ENCODE measurements around the gene CD302.

The CD302 gene

DNA sequence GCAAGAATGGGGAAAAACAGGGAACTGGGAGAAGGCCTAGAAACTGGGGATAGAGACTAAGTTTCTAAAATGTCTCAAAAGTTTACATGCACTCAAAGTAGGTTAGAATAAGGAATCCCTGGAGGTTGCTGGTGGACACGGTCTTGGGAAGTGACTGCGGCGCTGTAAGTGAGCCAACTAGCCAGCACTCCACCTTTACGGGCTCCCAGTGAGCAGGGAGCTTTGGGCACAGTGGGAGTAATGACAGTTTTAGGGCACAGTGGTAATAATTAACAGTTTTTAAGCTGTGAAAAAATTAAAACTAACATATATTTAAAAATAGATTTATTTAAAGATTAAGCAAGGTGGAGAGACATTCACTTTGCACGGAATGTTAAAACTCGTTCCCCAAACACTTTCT is 20.9 kb upstream of the CD302 start:
- Histone ChIP-seq H4K20me1 (no peaks in the 10 kb centered on the region), H3K9me3 (replicated peaks in 1 of 11) (peaks cover 0 to 12% (median 0%) of the 10 kb centered on the region in 11 experiments; a peak in 3 of 22 replicates), H3K4me1 (peaks cover 0 to 13% (median 4%) of the 10 kb centered on the region in 10 experiments; a peak in 9 of 20 replicates), H3K4me2 (no peak overlapping the region), H3K9ac (no peak overlapping the region), H3K4me3 (no peak overlapping the region), H3K27ac (no peak overlapping the region), H3K36me3 (peaks cover 2 to 47% (median 33%) of the 10 kb centered on the region in 11 experiments; a peak in 20 of 22 replicates), H3K27me3 (no peaks in the 10 kb centered on the region)
- TF ChIP-seq Cebpa-rat (IDR thresholded peaks at IDR 0.05), result no peak

DNA sequence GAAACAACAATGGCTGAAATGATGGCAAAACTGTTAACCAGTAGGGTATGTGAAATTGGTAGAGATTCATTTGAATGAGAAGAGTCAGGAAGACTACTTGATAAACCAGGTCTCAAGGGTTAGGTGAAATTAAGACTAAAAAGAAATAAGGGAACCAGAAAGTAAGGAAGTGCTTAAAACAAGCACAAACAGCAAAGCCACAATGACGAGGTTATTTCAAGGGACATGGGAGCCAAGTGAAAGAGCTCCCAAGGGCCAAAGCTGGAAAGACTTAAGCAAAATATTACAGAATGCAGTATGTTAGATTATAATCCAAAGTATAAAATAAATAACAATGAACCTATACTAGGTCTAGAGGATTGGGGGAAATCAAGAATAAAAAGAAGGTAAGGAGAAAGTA is 19.3 kb upstream of the CD302 start:
- peak overlapping the region in 5 of 11 experiments; percentile 10 to 55 (median 38); a peak in 10 of 22 replicates for H3K4me2 ChIP-seq
- no peak overlapping the region for H3K9ac ChIP-seq
- no peak for TF ChIP-seq Cebpa-rat (IDR thresholded peaks at IDR 0.05)
- peaks cover 0 to 8% (median 0%) of the 10 kb centered on the region in 11 experiments; a peak in 3 of 22 replicates for H3K9me3 ChIP-seq (replicated peaks in 1 of 11)
- no peaks in the 10 kb centered on the region for H3K27me3 ChIP-seq
- peak overlapping the region in 2 of 11 experiments; percentile 34 to 46; a peak in 4 of 22 replicates for H3K27ac ChIP-seq
- peaks cover 0 to 13% (median 4%) of the 10 kb centered on the region in 10 experiments; a peak in 9 of 20 replicates for H3K4me1 ChIP-seq
- no peaks in the 10 kb centered on the region for H4K20me1 ChIP-seq
- peaks cover 4 to 51% (median 33%) of the 10 kb centered on the region in 11 experiments; a peak in 20 of 22 replicates for H3K36me3 ChIP-seq
- no peak overlapping the region for H3K4me3 ChIP-seq

DNA sequence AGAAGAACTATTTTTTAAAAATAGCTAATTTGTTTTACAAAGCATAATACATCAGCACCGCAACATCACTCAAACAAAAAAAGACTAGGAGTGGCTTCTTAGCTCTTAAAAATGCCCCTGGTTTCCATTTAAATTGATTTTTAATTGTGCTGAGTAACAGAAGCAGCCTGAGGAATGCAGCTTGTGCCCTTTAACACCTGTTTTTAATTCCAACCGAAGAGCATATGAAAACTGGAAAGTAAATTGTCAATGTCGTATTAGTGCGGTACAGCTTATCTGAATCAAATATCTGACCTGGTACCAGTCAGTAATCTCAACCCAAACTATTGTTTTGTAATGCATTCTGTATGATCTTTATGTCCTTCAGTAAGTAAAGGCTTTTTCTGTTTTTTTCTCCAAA is 13.2 kb upstream of the CD302 start:
- H3K4me1 ChIP-seq, result no peaks in the 10 kb centered on the region
- no peak overlapping the region for H3K27ac ChIP-seq
- H3K36me3 ChIP-seq, result peaks cover 4 to 36% (median 26%) of the 10 kb centered on the region in 11 experiments; a peak in 18 of 22 replicates
- no peak overlapping the region for H3K9ac ChIP-seq
- H3K27me3 ChIP-seq, result no peaks in the 10 kb centered on the region
- H4K20me1 ChIP-seq, result no peaks in the 10 kb centered on the region
- no peak for TF ChIP-seq Cebpa-rat (IDR thresholded peaks at IDR 0.05)
- peaks cover 0 to 7% (median 0%) of the 10 kb centered on the region in 11 experiments; a peak in 1 of 22 replicates for H3K9me3 ChIP-seq (replicated peaks in 1 of 11)
- no peak overlapping the region for H3K4me2 ChIP-seq
- no peak overlapping the region for H3K4me3 ChIP-seq

DNA sequence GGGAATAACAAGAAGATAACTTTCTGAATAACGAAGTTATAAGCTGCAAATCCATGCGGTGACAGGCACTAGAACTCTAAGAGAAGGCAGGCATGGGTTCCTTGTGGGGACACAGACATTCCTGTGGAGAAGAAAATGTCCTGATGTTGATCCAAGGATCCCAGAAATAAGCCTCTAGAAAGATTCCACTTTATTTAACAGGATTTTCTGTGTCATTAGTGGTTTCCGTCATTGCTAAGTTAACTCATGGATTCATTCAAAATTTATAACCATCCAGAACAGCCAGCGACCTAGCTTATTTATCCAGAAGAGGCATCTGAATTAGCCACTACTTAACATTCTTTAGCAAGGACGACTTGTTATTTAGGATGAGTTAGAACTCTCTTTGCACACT is 10.0 kb upstream of the CD302 start:
- H3K36me3 ChIP-seq, result peaks cover 0 to 19% (median 7%) of the 10 kb centered on the region in 11 experiments; a peak in 10 of 22 replicates

DNA sequence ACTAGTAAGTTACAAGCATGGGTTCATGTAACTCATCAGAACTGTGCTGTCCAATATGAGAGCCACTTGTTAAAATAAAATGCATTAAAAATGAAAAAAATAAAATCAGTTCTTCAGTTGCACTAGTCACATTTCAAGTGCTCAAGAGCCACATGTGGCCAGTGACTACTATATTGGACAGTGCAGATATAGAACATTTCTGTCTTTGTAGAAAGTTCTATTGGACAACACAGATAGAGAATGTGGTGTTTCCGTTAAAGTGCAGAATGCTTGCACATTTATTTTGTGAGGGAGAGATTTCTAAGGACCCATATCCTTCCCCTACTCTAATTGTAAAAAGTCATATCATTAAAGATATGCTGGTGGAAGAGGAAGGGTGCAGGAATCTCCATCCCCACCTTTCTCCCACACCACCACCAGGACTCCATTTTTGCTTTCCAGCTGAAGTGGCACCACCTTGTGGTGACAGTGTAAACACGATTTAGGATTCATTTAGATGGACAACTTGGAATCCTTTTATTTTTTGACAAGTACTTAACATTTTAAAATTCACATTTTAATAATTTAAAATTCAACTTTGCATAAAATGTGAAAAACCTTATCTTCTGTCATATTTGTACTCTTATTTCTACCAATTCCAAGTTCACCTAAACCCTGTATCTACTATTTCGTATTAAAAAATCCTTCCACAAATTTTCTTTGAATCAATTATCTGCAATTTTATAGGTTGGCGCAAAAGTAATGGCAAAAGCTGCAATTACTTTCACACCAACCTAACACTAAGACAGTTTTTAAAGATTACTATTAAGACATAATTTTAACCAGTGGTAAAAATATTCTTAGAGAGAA is 9.4 kb upstream of the CD302 start:
- Histone ChIP-seq H3K36me3 (peaks cover 0 to 14% (median 6%) of the 10 kb centered on the region in 11 experiments; a peak in 9 of 22 replicates), H3K9ac (no peak overlapping the region)
- TF ChIP-seq Cebpa-rat (IDR thresholded peaks at IDR 0.05), result no peak

More for the DNA sequence above, 10.0 kb upstream of the CD302 start:
- Histone ChIP-seq H3K4me1 (peaks cover 0 to under 1% (median 0%) of the 10 kb centered on the region in 10 experiments; a peak in 2 of 20 replicates), H3K9me3 (replicated peaks in 1 of 11) (no peaks in the 10 kb centered on the region), H3K27me3 (no peaks in the 10 kb centered on the region), H4K20me1 (no peaks in the 10 kb centered on the region), H3K4me3 (no peak overlapping the region), H3K27ac (no peak overlapping the region), H3K9ac (no peak overlapping the region), H3K4me2 (no peak overlapping the region)
- no peak for TF ChIP-seq Cebpa-rat (IDR thresholded peaks at IDR 0.05)

DNA sequence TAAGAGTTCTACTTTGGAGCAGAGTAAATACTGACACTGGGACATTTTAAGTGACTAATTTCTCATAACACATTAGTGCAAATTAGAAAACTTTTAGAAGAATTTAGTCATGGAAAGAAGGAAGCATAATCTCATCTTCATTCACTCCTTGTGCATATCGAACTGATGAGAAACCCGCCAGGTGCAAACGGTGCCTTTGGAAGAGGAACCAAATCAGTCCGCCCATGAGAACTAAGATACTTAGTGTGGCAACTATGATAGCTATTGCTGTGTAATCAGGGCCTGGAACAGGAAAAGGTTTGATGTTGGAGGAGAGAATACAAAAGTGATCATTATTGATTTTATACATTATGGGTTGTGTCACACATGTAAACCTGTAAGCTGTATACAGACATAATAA is 6.9 kb upstream of the CD302 start:
- peaks cover 8 to 23% (median 15%) of the 10 kb centered on the region in 10 experiments for H3K4me1 ChIP-seq
- no peak for TF ChIP-seq Cebpa-rat (IDR thresholded peaks at IDR 0.05)
- H3K27ac ChIP-seq, result no peak overlapping the region
- no peak overlapping the region for H3K4me3 ChIP-seq
- H3K27me3 ChIP-seq, result peaks cover under 1 to 14% (median 6%) of the 10 kb centered on the region in 11 experiments; a peak in 20 of 22 replicates
- H4K20me1 ChIP-seq, result no peaks in the 10 kb centered on the region
- peaks cover 0 to 12% (median 6%) of the 10 kb centered on the region in 11 experiments; a peak in 8 of 22 replicates for H3K36me3 ChIP-seq
- no peak overlapping the region for H3K9ac ChIP-seq
- no peak overlapping the region for H3K4me2 ChIP-seq
- H3K9me3 ChIP-seq (replicated peaks in 1 of 11), result no peaks in the 10 kb centered on the region

More for the DNA sequence above, 9.4 kb upstream of the CD302 start:
- H4K20me1 ChIP-seq, result no peaks in the 10 kb centered on the region
- H3K27ac ChIP-seq, result no peak overlapping the region
- no peak overlapping the region for H3K4me2 ChIP-seq
- H3K4me3 ChIP-seq, result no peak overlapping the region
- H3K27me3 ChIP-seq, result no peaks in the 10 kb centered on the region
- peaks cover 0 to 7% (median 5%) of the 10 kb centered on the region in 10 experiments; a peak in 15 of 20 replicates for H3K4me1 ChIP-seq
- no peaks in the 10 kb centered on the region for H3K9me3 ChIP-seq (replicated peaks in 1 of 11)

DNA sequence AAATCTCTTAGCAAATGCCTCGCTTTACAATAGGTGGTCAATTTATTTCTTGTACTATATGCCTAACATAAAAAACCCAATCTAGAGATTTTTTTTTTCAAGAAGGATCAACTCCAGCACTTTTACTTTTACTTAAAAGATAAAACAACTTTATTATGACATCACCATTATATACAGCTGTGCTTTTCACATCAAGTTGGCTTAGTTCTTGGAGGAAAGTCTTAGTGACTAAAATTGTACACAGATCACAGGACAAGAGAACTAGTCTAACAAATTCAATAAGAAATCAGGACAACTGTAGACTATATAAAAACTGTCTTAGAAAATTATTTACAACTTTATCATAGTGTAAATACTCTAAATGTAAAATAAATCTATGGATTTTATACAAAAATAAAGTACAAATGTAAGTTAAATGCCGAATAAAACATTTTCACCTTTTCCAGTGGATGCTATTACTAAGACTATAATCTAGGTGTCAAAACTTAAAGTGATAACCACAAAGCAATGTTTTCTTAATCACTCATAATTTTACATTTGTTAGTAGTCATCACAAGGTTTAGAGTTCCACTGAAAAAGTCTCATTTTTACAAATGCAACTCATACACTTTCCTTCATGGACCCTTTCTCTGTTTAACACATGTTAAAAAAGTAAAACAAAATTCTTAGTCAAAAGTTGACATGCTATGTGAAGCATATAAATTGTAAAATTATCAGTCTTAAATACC is 5.4 kb upstream of the CD302 start:
- TF ChIP-seq Cebpa-rat (IDR thresholded peaks at IDR 0.05), result no peak
- no peak overlapping the region for H3K27ac ChIP-seq
- peaks cover 8 to 11% (median 10%) of the 10 kb centered on the region in 11 experiments; a peak in 20 of 22 replicates for H3K9me3 ChIP-seq (replicated peaks in 1 of 11)
- H3K4me2 ChIP-seq, result peak overlapping the region in 1 of 11 experiments; percentile 39; a peak in 1 of 22 replicates
- peaks cover 8 to 23% (median 15%) of the 10 kb centered on the region in 10 experiments for H3K4me1 ChIP-seq
- no peak overlapping the region for H3K4me3 ChIP-seq
- peaks cover 0 to 18% (median 9%) of the 10 kb centered on the region in 11 experiments; a peak in 11 of 22 replicates for H3K36me3 ChIP-seq
- peaks cover 16 to 30% (median 21%) of the 10 kb centered on the region in 11 experiments for H3K27me3 ChIP-seq
- 0 out of 22 replicates have a peak, but pooled peaks cover 0 to under 1% (median 0%) of the 10 kb centered on the region in 11 experiments for H4K20me1 ChIP-seq
- no peak overlapping the region for H3K9ac ChIP-seq

DNA sequence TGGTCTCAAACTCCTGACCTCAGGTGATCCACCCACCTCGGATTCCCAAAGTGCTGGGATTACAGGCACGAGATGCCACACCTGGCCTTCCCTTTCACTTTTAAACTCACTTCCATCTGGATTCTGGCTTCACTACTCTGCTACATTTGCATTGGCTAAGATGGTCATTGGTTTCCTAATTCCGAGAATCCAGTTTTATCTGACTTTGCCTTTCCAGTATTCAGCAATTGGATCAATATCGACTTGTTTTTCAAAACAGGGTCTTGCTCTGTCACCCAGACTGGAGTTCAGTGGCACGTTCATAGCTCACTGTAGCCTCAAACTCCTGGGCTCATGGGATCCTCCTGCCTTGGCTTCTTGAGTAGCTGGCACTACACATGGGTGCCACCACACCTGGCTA is 4.7 kb upstream of the CD302 start:
- H3K4me2 ChIP-seq, result peak overlapping the region in 10 of 11 experiments; percentile 20 to 65 (median 48); a peak in 13 of 22 replicates
- H4K20me1 ChIP-seq, result peaks cover 0 to 8% (median 0%) of the 10 kb centered on the region in 11 experiments; a peak in 3 of 22 replicates
- no peak for TF ChIP-seq Cebpa-rat (IDR thresholded peaks at IDR 0.05)
- no peak overlapping the region for H3K27ac ChIP-seq
- H3K36me3 ChIP-seq, result peaks cover 0 to 15% (median 6%) of the 10 kb centered on the region in 11 experiments; a peak in 10 of 22 replicates
- H3K9me3 ChIP-seq (replicated peaks in 1 of 11), result peaks cover 15 to 18% (median 17%) of the 10 kb centered on the region in 11 experiments; a peak in 21 of 22 replicates
- peaks cover 23 to 37% (median 28%) of the 10 kb centered on the region in 11 experiments for H3K27me3 ChIP-seq
- no peak overlapping the region for H3K4me3 ChIP-seq
- no peak overlapping the region for H3K9ac ChIP-seq
- H3K4me1 ChIP-seq, result peaks cover 11 to 26% (median 17%) of the 10 kb centered on the region in 10 experiments
